Body of pancreas (tissue), 4 donors: ENCODE results near the gene HOXD3.

Experiments used
- CTCF ChIP-seq, 7 experiments: fragments of 450-650 bp in 4 of 7; fragments of 200-600 bp in 3 of 7; sonication (generic) in 3 of 7; IDR thresholded peaks; one replicate each; pipeline ENCODE4 v1.5.1; 2016 to 2019; ENCODE audit warnings: antibody characterized with exemption in 7 of 7
- POLR2A ChIP-seq, 3 donors: fragments of 450-650 bp; IDR thresholded peaks; one replicate each; pipeline ENCODE4 v1.6.1; 2016; ENCODE audit warnings: antibody characterized with exemption in 3 of 3, mild to moderate bottlenecking in 2 of 3

GRCh38 chr2:176162911-176163671, 6.0 kb downstream of the HOXD3 start:
- TF ChIP-seq CTCF (IDR thresholded peaks at IDR 0.05) (no peak), POLR2A (IDR thresholded peaks at IDR 0.05) (no peak)
